K562 (cell line): ENCODE results near the gene TTLL8. TPM values are rescaled to one million over a fixed set of nuclear protein-coding genes. Genes with fewer than 3 reads are reported as not detected.

Experiments used
- CREB1 ChIP-seq, 2 experiments: sonication (generic) in 1 of 2; formaldehyde crosslinking in 1 of 2; IDR thresholded peaks; 2 replicates each; pipeline versions ENCODE4 v1.6.1 to v1.8.0; 2012 to 2022; ENCODE audit warnings: inconsistent platforms in 1 of 2, mild to moderate bottlenecking in 1 of 2, missing genetic modification reagents in 1 of 2, moderate library complexity in 1 of 2
- FOXJ2 ChIP-seq: fragments of 200-800 bp; sonication (Bioruptor generic); IDR thresholded peaks from 2 replicates; pipeline ENCODE4 v1.6.1; 2016; ENCODE audit warnings: missing genetic modification characterization, missing compliant biosample characterization
- HDAC8 ChIP-seq: fragments of 450-650 bp; IDR thresholded peaks from 2 replicates; pipeline ENCODE4 v1.6.1; 2016; ENCODE audit warnings: mild to moderate bottlenecking, missing genetic modification characterization, moderate library complexity, missing compliant biosample characterization
- HMGN3 ChIP-seq: IDR thresholded peaks from 2 replicates; pipeline ENCODE4 v1.6.1; 2011; ENCODE audit warnings: borderline replicate concordance, low read depth, mild to moderate bottlenecking, mixed read lengths, low read length; ENCODE audit not compliant: insufficient read length; ENCODE audit errors: extremely low read depth
- L3MBTL2 ChIP-seq: fragments of 450-650 bp; IDR thresholded peaks from 2 replicates; pipeline ENCODE4 v1.6.1; 2016; ENCODE audit warnings: mild to moderate bottlenecking, moderate library complexity
- PHF20 ChIP-seq: fragments of 450-650 bp; IDR thresholded peaks from 2 replicates; pipeline ENCODE4 v1.6.1; 2018; ENCODE audit not compliant: partially characterized antibody
- SRSF7 ChIP-seq: fragments of 200-400 bp; formaldehyde crosslinking; optimal IDR thresholded peaks from 2 replicates; pipeline ENCODE3; 2017; ENCODE audit warnings: mild to moderate bottlenecking, low read depth, low read length
- TSC22D4 ChIP-seq: fragments of 450-650 bp; IDR thresholded peaks from 2 replicates; pipeline ENCODE4 v1.6.1; 2016; ENCODE audit warnings: missing genetic modification characterization, missing biosample characterization, control low read depth
- ZBTB7A ChIP-seq: IDR thresholded peaks from 2 replicates; pipeline ENCODE4 v1.6.1; 2011; ENCODE audit warnings: low read depth, mild to moderate bottlenecking, low read length, moderate library complexity, borderline replicate concordance; ENCODE audit not compliant: control insufficient read depth
- ZNF551 ChIP-seq: fragments of 250-450 bp; sonication (Bioruptor Pico); IDR thresholded peaks from 2 replicates; pipeline ENCODE4 v1.5.0; 2021; ENCODE audit warnings: mild to moderate bottlenecking, moderate library complexity
- ZNF76 ChIP-seq: fragments of 250-450 bp; sonication (Bioruptor Pico); IDR thresholded peaks from 2 replicates; pipeline ENCODE4 v1.4.0; 2020; ENCODE audit warnings: mild to moderate bottlenecking, moderate library complexity, borderline replicate concordance
- ZNF77 ChIP-seq: fragments of 250-450 bp; sonication (Bioruptor Pico); IDR thresholded peaks from 2 replicates; pipeline ENCODE4 v1.5.0; 2020
- polyA plus RNA-seq, 8 experiments: library from polyadenylated mRNA; depleted of rRNA in 4 of 8; stranded (reverse) in 5 of 8; unstranded in 3 of 8; fragments of >200 nt; fragmentation: Nextera tagmentation in 2 of 8; fragmentation: Illumina TruSeq in 1 of 8; extraction: Ambion mirVana in 2 of 8; extraction: Trizol in 1 of 8; gene quantifications; 2 replicates each; pipeline versions ENCODE4 v1.2.1 to v1.2.3, GENCODE V29; 2011 to 2014; ENCODE audit warnings: inconsistent platforms in 1 of 8, missing spikeins in 1 of 8
- total RNA-seq, 7 experiments: library from RNA; depleted of rRNA in 6 of 7; stranded (reverse); fragments of >200 nt in 6 of 7; fragmentation: Illumina TruSeq in 2 of 7; extraction: Trizol in 2 of 7; gene quantifications; 2 replicates each; pipeline versions ENCODE4 v1.2.1 to v1.2.3, GENCODE V29; 2011 to 2021; ENCODE audit warnings: low replicate concordance in 1 of 7
- TF ChIP-seq, protein P1 (sequence below): fragments of 450-650 bp; IDR thresholded peaks from 2 replicates; pipeline ENCODE4 v1.6.1; 2016; ENCODE audit warnings: mild to moderate bottlenecking, moderate library complexity
- TF ChIP-seq, protein P2 (sequence below), 2 experiments: IDR thresholded peaks; 2 replicates each; pipeline ENCODE4 v1.6.1; 2011; ENCODE audit warnings: borderline replicate concordance in 1 of 2, control low read depth in 1 of 2, low read depth in 1 of 2, low read length in 1 of 2, mild to moderate bottlenecking in 1 of 2, mixed read lengths in 1 of 2, moderate library complexity in 1 of 2; ENCODE audit not compliant: insufficient read depth in 1 of 2, insufficient read length in 1 of 2, poor library complexity in 1 of 2, severe bottlenecking in 1 of 2; ENCODE audit errors: extremely low read depth in 1 of 2

TTLL8 gene
- total and polyA plus RNA-seq, 9 of the 15 experiments (the other 6 are each of a cell fraction or from before 2014, with no cell fraction given), result not detected

- TF ChIP-seq TSC22D4 (tag) (no peak), SRSF7 (no peak), HMGN3 (no peak), L3MBTL2 (peak; percentile 76; the same call in 1 of the 2 replicates), FOXJ2 (tag) (no peak), CREB1 (IDR thresholded peaks at IDR 0.05) (no peak), CREB1 (CRISPR knock-in tag; IDR thresholded peaks at IDR 0.05) (0 out of 2 replicates have a peak, but pooled peaks have one; percentile 23), PHF20 (no peak), ZBTB7A (peak; percentile 42; the same call in 1 of the 2 replicates), HDAC8 (tag) (no peak), ZNF76 (CRISPR knock-in tag) (no peak), ZNF551 (CRISPR knock-in tag) (no peak), ZNF77 (no peak)
- TF ChIP-seq, protein P1, sequence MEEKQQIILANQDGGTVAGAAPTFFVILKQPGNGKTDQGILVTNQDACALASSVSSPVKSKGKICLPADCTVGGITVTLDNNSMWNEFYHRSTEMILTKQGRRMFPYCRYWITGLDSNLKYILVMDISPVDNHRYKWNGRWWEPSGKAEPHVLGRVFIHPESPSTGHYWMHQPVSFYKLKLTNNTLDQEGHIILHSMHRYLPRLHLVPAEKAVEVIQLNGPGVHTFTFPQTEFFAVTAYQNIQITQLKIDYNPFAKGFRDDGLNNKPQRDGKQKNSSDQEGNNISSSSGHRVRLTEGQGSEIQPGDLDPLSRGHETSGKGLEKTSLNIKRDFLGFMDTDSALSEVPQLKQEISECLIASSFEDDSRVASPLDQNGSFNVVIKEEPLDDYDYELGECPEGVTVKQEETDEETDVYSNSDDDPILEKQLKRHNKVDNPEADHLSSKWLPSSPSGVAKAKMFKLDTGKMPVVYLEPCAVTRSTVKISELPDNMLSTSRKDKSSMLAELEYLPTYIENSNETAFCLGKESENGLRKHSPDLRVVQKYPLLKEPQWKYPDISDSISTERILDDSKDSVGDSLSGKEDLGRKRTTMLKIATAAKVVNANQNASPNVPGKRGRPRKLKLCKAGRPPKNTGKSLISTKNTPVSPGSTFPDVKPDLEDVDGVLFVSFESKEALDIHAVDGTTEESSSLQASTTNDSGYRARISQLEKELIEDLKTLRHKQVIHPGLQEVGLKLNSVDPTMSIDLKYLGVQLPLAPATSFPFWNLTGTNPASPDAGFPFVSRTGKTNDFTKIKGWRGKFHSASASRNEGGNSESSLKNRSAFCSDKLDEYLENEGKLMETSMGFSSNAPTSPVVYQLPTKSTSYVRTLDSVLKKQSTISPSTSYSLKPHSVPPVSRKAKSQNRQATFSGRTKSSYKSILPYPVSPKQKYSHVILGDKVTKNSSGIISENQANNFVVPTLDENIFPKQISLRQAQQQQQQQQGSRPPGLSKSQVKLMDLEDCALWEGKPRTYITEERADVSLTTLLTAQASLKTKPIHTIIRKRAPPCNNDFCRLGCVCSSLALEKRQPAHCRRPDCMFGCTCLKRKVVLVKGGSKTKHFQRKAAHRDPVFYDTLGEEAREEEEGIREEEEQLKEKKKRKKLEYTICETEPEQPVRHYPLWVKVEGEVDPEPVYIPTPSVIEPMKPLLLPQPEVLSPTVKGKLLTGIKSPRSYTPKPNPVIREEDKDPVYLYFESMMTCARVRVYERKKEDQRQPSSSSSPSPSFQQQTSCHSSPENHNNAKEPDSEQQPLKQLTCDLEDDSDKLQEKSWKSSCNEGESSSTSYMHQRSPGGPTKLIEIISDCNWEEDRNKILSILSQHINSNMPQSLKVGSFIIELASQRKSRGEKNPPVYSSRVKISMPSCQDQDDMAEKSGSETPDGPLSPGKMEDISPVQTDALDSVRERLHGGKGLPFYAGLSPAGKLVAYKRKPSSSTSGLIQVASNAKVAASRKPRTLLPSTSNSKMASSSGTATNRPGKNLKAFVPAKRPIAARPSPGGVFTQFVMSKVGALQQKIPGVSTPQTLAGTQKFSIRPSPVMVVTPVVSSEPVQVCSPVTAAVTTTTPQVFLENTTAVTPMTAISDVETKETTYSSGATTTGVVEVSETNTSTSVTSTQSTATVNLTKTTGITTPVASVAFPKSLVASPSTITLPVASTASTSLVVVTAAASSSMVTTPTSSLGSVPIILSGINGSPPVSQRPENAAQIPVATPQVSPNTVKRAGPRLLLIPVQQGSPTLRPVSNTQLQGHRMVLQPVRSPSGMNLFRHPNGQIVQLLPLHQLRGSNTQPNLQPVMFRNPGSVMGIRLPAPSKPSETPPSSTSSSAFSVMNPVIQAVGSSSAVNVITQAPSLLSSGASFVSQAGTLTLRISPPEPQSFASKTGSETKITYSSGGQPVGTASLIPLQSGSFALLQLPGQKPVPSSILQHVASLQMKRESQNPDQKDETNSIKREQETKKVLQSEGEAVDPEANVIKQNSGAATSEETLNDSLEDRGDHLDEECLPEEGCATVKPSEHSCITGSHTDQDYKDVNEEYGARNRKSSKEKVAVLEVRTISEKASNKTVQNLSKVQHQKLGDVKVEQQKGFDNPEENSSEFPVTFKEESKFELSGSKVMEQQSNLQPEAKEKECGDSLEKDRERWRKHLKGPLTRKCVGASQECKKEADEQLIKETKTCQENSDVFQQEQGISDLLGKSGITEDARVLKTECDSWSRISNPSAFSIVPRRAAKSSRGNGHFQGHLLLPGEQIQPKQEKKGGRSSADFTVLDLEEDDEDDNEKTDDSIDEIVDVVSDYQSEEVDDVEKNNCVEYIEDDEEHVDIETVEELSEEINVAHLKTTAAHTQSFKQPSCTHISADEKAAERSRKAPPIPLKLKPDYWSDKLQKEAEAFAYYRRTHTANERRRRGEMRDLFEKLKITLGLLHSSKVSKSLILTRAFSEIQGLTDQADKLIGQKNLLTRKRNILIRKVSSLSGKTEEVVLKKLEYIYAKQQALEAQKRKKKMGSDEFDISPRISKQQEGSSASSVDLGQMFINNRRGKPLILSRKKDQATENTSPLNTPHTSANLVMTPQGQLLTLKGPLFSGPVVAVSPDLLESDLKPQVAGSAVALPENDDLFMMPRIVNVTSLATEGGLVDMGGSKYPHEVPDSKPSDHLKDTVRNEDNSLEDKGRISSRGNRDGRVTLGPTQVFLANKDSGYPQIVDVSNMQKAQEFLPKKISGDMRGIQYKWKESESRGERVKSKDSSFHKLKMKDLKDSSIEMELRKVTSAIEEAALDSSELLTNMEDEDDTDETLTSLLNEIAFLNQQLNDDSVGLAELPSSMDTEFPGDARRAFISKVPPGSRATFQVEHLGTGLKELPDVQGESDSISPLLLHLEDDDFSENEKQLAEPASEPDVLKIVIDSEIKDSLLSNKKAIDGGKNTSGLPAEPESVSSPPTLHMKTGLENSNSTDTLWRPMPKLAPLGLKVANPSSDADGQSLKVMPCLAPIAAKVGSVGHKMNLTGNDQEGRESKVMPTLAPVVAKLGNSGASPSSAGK, result peak; percentile 9; the same call in 1 of the 2 replicates
- TF ChIP-seq, protein P2, sequence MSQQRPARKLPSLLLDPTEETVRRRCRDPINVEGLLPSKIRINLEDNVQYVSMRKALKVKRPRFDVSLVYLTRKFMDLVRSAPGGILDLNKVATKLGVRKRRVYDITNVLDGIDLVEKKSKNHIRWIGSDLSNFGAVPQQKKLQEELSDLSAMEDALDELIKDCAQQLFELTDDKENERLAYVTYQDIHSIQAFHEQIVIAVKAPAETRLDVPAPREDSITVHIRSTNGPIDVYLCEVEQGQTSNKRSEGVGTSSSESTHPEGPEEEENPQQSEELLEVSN (IDR thresholded peaks at IDR 0.05; ENCODE audit: borderline replicate concordance in 1 of 2, extremely low read depth in 1 of 2, insufficient read depth in 1 of 2, insufficient read length in 1 of 2, low read depth in 1 of 2, low read length in 1 of 2, poor library complexity in 1 of 2, severe bottlenecking in 1 of 2), result peak; percentile 49 to 50
- TF ChIP-seq, all 486 proteins: peak for 5
These were observed 58.0 kb downstream of the TTLL8 start (continued) for GRCh38 chr22:49999946-50000586.
